Caco-2 (cell line): ENCODE data around the gene S100A3. TPM values are rescaled to one million over a fixed set of nuclear protein-coding genes. Genes with fewer than 3 reads are reported as not detected.

ENCODE experiments used
- BruUV-seq: library from RNA; stranded (reverse); fragments of 400-500 nt; replicated peaks from 2 replicates; lab custom pipeline; 2021; lab: Mats Ljungman, UMichigan
- CTCF ChIA-PET: fragments of 300-600 bp; sonication (Branson Sonifier 250); formaldehyde crosslinking; loops from one replicate; lab custom pipeline; 2022; ENCODE audit warnings: antibody characterized with exemption; lab: Charles Lee
- POLR2A ChIA-PET: fragments of 300-600 bp; sonication (Branson Sonifier 250); formaldehyde crosslinking; loops from one replicate; lab custom pipeline; 2022; ENCODE audit warnings: antibody characterized with exemption; lab: Charles Lee
- DNase-seq, 2 experiments: peaks; one replicate each; pipeline versions ENCODE4 v3.0.0 to v3.0.0-alpha.2; 2020 to 2022
- H3K27me3 ChIP-seq: replicated peaks from 2 replicates; pipeline ENCODE4 v1.6.0; 2011; ENCODE audit warnings: low read length; ENCODE audit not compliant: control insufficient read depth, insufficient read depth
- H3K36me3 ChIP-seq: 2 replicates; pipeline ENCODE4 v1.5.1; 2011; ENCODE audit warnings: low read length; ENCODE audit not compliant: control insufficient read depth, insufficient read depth
- H3K4me1 ChIP-seq: fragments of 250-450 bp; sonication (Bioruptor Pico); 2 replicates; pipeline ENCODE4 v1.5.1; 2020; ENCODE audit warnings: mild to moderate bottlenecking
- H3K4me3 ChIP-seq: 2 replicates; pipeline ENCODE4 v1.5.1; 2011; ENCODE audit warnings: low read depth, mild to moderate bottlenecking, control low read depth, low read length
- H3K9me3 ChIP-seq: fragments of 250-450 bp; sonication (Bioruptor Pico); 2 replicates; pipeline ENCODE4 v1.5.1; 2020; ENCODE audit warnings: mild to moderate bottlenecking, moderate library complexity
- H3K27ac Mint-ChIP-seq: one replicate; pipeline ENCODE4 v1.8.0; 2022; ENCODE audit warnings: mixed read lengths; ENCODE audit not compliant: unreplicated experiment
- H3K27me3 Mint-ChIP-seq: one replicate; pipeline ENCODE4 v1.8.0; 2022; ENCODE audit warnings: mixed read lengths; ENCODE audit not compliant: insufficient read depth, unreplicated experiment
- H3K36me3 Mint-ChIP-seq: one replicate; pipeline ENCODE4 v1.8.0; 2022; ENCODE audit warnings: mild to moderate bottlenecking, mixed read lengths; ENCODE audit not compliant: insufficient read depth, unreplicated experiment
- H3K4me1 Mint-ChIP-seq: one replicate; pipeline ENCODE4 v1.8.0; 2022; ENCODE audit warnings: low read depth, mixed read lengths; ENCODE audit not compliant: unreplicated experiment
- H3K4me3 Mint-ChIP-seq: one replicate; pipeline ENCODE4 v1.8.0; 2022; ENCODE audit warnings: mild to moderate bottlenecking, moderate library complexity, mixed read lengths; ENCODE audit not compliant: unreplicated experiment
- H3K9me3 Mint-ChIP-seq: one replicate; pipeline ENCODE4 v1.8.0; 2022; ENCODE audit warnings: mixed read lengths; ENCODE audit not compliant: unreplicated experiment
- CTCF ChIP-seq, 2 experiments: fragments of 200-600 bp in 1 of 2; IDR thresholded peaks; 1 replicate in 1 of 2; 2 replicates in 1 of 2; pipeline versions ENCODE4 v1.5.1 to v1.8.0; 2011 to 2022; ENCODE audit warnings: antibody characterized with exemption in 1 of 2, control low read depth in 1 of 2, inconsistent platforms in 1 of 2, low read depth in 1 of 2, low read length in 1 of 2, mild to moderate bottlenecking in 1 of 2, moderate library complexity in 1 of 2; ENCODE audit not compliant: insufficient read depth in 1 of 2, severe bottlenecking in 1 of 2, unreplicated experiment in 1 of 2
- intact Hi-C: fragments of 100-400 bp; cut with micrococcal nuclease; formaldehyde crosslinking; loops from one replicate; pipeline ENCODE4 v1.10.0; 2022; ENCODE audit not compliant: unreplicated experiment
- total RNA-seq: library from RNA; stranded (reverse); gene quantifications from 2 replicates; pipeline ENCODE4 v1.2.3, GENCODE V29; 2022

S100A3 gene
- total RNA-seq, 1 experiment from 2014 or later: 0.61 TPM

DNA sequence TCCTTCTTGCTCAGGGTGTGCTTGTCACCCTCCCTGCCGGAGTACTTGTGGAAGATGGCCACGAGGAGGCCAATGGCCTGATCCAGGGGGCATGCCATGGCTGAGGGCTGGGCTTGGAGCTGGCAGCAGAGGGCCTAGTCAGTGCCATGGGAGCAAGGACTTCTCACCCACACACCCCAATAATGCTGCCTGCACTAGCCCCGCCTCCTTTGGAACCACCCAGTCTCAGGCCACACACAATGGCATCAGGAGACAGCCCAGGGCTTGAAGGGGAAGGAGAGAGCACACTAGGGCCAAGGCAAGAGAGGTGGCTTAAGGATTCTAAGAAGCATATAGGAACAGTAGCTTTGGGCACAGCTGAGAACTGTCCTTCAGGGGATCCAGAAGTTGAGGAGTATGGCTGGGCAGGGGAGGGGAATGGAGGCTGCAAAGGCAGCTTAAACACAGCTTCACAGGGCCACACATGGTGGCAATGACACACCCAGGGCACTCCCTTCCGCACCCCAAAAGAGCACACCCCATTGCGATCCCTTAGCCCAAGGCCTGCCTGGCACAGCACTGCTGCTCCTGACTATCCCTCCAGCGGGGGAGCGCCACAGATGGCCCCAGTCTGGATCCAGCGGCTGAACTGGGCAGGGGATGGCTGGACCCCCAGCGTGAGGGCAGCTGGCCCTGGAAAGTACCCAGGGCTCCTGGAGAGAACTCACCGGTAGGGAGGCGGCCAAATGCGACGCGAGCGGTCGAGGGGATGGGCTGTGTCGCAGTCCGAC lies 13.6 kb downstream of the S100A3 start, which contains the start of gene S100A6:
Gene S100A6, minus strand, starts transcription at position 750 of the 770 bp plus-strand sequence. Its CDS starts 652 bp downstream, at position 98.
- Mint-ChIP-seq H3K27ac (peak within 1 kb of the TSS; percentile 94), H3K36me3 (peaks cover 21% of the 10 kb centered on the region), H3K9me3 (no peaks in the 10 kb centered on the region), H3K27me3 (no peaks in the 10 kb centered on the region), H3K4me1 (peaks cover 31% of the 10 kb centered on the region), H3K4me3 (peak within 1 kb of the TSS; percentile 95)
- TSS peak; percentile 79 for BruUV-seq
- DNase-seq: no peak
- CTCF ChIA-PET: interaction anchor here (0.6 to 1.9 kb wide), 11 partner anchors 9 to 92 kb away, joined by 3 to 9 read pairs (median 5); partner anchors contain the start of genes S100A13, S100A14 and S100A4
- no peaks in the 10 kb centered on the region for H3K27me3 ChIP-seq
- TF ChIP-seq CTCF (IDR thresholded peaks at IDR 0.05; ENCODE audit: insufficient read depth in 1 of 2, low read depth in 1 of 2, low read length in 1 of 2, severe bottlenecking in 1 of 2, unreplicated experiment in 1 of 2): no peak
- H3K36me3 ChIP-seq: no peaks in the 10 kb centered on the region; the same call in 1 of the 2 replicates
- peaks cover 37% of the 10 kb centered on the region for H3K4me1 ChIP-seq
- POLR2A ChIA-PET: interaction anchor here (0.6 to 2.0 kb wide), 9 partner anchors 9 to 96 kb away, joined by 3 to 13 read pairs (median 4); partner anchors contain the start of gene S100A13
- peak within 1 kb of the TSS; percentile 44 for H3K4me3 ChIP-seq
- intact Hi-C loops: no loop called here
- H3K9me3 ChIP-seq: no peaks in the 10 kb centered on the region

GRCh38 chr1:153534925-153535241 lies 14.2 kb downstream of the S100A3 start:
- H3K27me3 Mint-ChIP-seq: no peaks in the 10 kb centered on the region
- peaks cover 31% of the 10 kb centered on the region for H3K4me1 Mint-ChIP-seq
- H3K9me3 ChIP-seq: no peaks in the 10 kb centered on the region
- no peaks in the 10 kb centered on the region for H3K27me3 ChIP-seq
- POLR2A ChIA-PET: interaction anchor here (0.6 to 2.0 kb wide), 4 partner anchors 10 to 92 kb away, joined by 3 to 13 read pairs (median 5); partner anchors contain the start of gene S100A13
- H3K9me3 Mint-ChIP-seq: no peaks in the 10 kb centered on the region
- H3K4me1 ChIP-seq: peaks cover 37% of the 10 kb centered on the region
- no peaks in the 10 kb centered on the region; the same call in 1 of the 2 replicates for H3K36me3 ChIP-seq
- CTCF ChIA-PET: interaction anchor here (0.7 to 1.9 kb wide), 3 partner anchors 24 to 83 kb away, joined by 5 to 8 read pairs (median 5); no protein-coding TSS in a partner anchor
- no peak for TF ChIP-seq CTCF (IDR thresholded peaks at IDR 0.05; ENCODE audit: insufficient read depth in 1 of 2, low read depth in 1 of 2, low read length in 1 of 2, severe bottlenecking in 1 of 2, unreplicated experiment in 1 of 2)
- H3K27ac Mint-ChIP-seq: peak overlapping the region; percentile 94
- H3K36me3 Mint-ChIP-seq: peaks cover 21% of the 10 kb centered on the region
- intact Hi-C loops: no loop called here
- BruUV-seq: no TSS peak
- peak overlapping the region; percentile 44 for H3K4me3 ChIP-seq
- DNase-seq: no peak
- H3K4me3 Mint-ChIP-seq: peak overlapping the region; percentile 95

GRCh38 chr1:153534226-153534924 lies 14.7 kb downstream of the S100A3 start:
- BruUV-seq: no TSS peak
- Histone ChIP-seq H3K4me1 (peaks cover 37% of the 10 kb centered on the region), H3K27me3 (no peaks in the 10 kb centered on the region), H3K4me3 (peak overlapping the region; percentile 44), H3K9me3 (no peaks in the 10 kb centered on the region), H3K36me3 (no peaks in the 10 kb centered on the region; the same call in 1 of the 2 replicates)
- TF ChIP-seq CTCF (IDR thresholded peaks at IDR 0.05; ENCODE audit: insufficient read depth in 1 of 2, low read depth in 1 of 2, low read length in 1 of 2, severe bottlenecking in 1 of 2, unreplicated experiment in 1 of 2): no peak
- no peaks in the 10 kb centered on the region for H3K9me3 Mint-ChIP-seq
- peak overlapping the region; percentile 95 for H3K4me3 Mint-ChIP-seq
- peaks cover 31% of the 10 kb centered on the region for H3K4me1 Mint-ChIP-seq
- intact Hi-C loops: no loop called here
- H3K27me3 Mint-ChIP-seq: no peaks in the 10 kb centered on the region
- no peak for DNase-seq
- ChIA-PET CTCF (interaction anchor here (1.2 to 3.7 kb wide), 4 partner anchors 11 to 84 kb away, joined by 4 to 16 read pairs (median 6); partner anchors contain the start of gene S100A4), POLR2A (interaction anchor here (0.6 to 2.0 kb wide), 5 partner anchors 10 to 92 kb away, joined by 3 to 13 read pairs (median 3); partner anchors contain the start of genes S100A13 and S100A14)
- peak overlapping the region; percentile 72 for H3K27ac Mint-ChIP-seq
- H3K36me3 Mint-ChIP-seq: peaks cover 21% of the 10 kb centered on the region
